Osteocyte (in vitro differentiated cells): ENCODE data around the gene CDC42BPG. TPM values are rescaled to one million over a fixed set of nuclear protein-coding genes. Genes with fewer than 3 reads are reported as not detected.

Experiments used
- DNase-seq: peaks from one replicate; pipeline ENCODE4 v3.0.0; 2021; ENCODE audit warnings: mixed read lengths; ENCODE audit not compliant: unreplicated experiment; ENCODE audit errors: extremely low spot score
- H3K27ac Mint-ChIP-seq: one replicate; pipeline ENCODE4 v1.8.0; 2021; ENCODE audit warnings: mild to moderate bottlenecking, mixed read lengths; ENCODE audit not compliant: unreplicated experiment
- H3K27me3 Mint-ChIP-seq: one replicate; pipeline ENCODE4 v1.8.0; 2021; ENCODE audit warnings: mixed read lengths; ENCODE audit not compliant: unreplicated experiment
- H3K36me3 Mint-ChIP-seq: one replicate; pipeline ENCODE4 v1.8.0; 2021; ENCODE audit warnings: mixed read lengths; ENCODE audit not compliant: unreplicated experiment
- H3K4me1 Mint-ChIP-seq: one replicate; pipeline ENCODE4 v1.8.0; 2021; ENCODE audit warnings: mixed read lengths; ENCODE audit not compliant: unreplicated experiment
- H3K4me3 Mint-ChIP-seq: one replicate; pipeline ENCODE4 v1.8.0; 2021; ENCODE audit warnings: mild to moderate bottlenecking, moderate library complexity, mixed read lengths; ENCODE audit not compliant: unreplicated experiment
- H3K9me3 Mint-ChIP-seq: one replicate; pipeline ENCODE4 v1.8.0; 2021; ENCODE audit warnings: mixed read lengths; ENCODE audit not compliant: unreplicated experiment
- total RNA-seq: library from RNA; stranded (reverse); gene quantifications from 2 replicates; pipeline ENCODE4 v1.2.1, GENCODE V29; 2021
- TF ChIP-seq, protein P1 (sequence below): fragments of 200-600 bp; sonication (generic); IDR thresholded peaks from 2 replicates; pipeline ENCODE4 v1.5.0; 2021; ENCODE audit warnings: antibody characterized with exemption, mild to moderate bottlenecking, moderate library complexity

The CDC42BPG gene
- total RNA-seq, 1 donor from 2014 or later = 1.7 TPM

DNA sequence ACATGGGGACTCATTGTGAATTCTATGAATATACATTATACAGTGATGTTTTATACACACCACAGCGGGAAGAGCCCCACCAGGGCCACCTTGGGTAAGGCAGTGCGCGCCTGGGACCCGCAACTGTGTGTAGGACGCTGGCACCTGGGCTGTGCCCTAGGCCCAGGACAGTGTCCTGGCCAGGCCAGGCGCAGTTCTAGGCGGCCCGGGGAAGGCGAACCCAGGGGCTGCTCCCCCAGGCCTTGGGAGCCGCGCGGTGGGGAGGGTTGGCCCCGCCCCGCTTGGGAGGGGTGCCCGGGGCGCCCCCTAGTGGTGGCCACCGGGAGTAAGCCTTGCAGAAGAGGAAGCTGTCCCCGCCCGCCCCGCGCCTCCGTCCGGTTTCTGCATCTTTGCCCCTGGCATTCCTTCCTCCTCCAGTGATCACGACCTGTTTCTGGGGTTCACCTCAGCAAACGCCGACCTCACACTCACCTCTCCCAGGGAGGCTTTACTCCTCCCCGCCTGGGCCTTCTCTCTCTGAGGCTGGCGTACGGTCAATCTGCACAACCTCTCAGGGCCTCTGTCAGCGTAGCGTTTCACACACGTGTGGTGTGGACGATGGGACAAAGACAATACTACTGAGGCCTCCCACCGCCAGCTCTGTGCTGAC lies 43.4 kb upstream of the CDC42BPG start:
- H3K27me3 Mint-ChIP-seq = no peaks in the 10 kb centered on the region
- peak overlapping the region; percentile 40 for H3K27ac Mint-ChIP-seq
- H3K9me3 Mint-ChIP-seq = no peaks in the 10 kb centered on the region
- H3K36me3 Mint-ChIP-seq = no peaks in the 10 kb centered on the region
- H3K4me1 Mint-ChIP-seq = peaks cover 13% of the 10 kb centered on the region
- H3K4me3 Mint-ChIP-seq = peak overlapping the region; percentile 50
- TF ChIP-seq, protein P1, sequence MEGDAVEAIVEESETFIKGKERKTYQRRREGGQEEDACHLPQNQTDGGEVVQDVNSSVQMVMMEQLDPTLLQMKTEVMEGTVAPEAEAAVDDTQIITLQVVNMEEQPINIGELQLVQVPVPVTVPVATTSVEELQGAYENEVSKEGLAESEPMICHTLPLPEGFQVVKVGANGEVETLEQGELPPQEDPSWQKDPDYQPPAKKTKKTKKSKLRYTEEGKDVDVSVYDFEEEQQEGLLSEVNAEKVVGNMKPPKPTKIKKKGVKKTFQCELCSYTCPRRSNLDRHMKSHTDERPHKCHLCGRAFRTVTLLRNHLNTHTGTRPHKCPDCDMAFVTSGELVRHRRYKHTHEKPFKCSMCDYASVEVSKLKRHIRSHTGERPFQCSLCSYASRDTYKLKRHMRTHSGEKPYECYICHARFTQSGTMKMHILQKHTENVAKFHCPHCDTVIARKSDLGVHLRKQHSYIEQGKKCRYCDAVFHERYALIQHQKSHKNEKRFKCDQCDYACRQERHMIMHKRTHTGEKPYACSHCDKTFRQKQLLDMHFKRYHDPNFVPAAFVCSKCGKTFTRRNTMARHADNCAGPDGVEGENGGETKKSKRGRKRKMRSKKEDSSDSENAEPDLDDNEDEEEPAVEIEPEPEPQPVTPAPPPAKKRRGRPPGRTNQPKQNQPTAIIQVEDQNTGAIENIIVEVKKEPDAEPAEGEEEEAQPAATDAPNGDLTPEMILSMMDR = peak; percentile 97
- DNase-seq = peak; percentile 92

DNA sequence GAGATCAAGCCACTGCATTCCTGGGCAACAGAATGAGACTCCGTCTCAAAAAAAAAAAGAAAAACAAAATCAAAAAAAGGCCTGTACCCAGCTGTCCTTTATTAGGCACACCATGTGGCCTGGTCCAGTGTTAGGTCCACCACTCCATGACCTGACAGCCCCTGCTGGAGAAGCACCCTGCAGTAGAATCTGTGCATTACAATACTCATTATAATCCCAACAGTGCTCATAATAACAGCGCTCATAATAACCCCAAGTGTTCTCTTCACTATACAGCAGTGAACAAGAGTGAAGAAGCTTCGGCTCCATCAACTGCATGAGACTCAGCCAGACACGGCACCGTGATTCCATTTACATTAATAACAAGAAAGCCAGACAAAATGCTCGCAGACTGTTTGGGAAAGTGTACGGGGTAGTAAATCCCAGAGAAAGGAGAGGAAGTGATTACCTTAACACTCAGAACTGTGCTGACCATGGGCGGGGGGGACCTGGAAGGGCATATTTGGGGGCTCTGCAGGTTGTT lies 42.8 kb upstream of the CDC42BPG start:
- TF ChIP-seq, protein P1 = no peak
- H3K27ac Mint-ChIP-seq = peak overlapping the region; percentile 40
- no peak overlapping the region for H3K4me3 Mint-ChIP-seq
- no peak for DNase-seq
- H3K27me3 Mint-ChIP-seq = no peaks in the 10 kb centered on the region
- H3K36me3 Mint-ChIP-seq = no peaks in the 10 kb centered on the region
- peaks cover 14% of the 10 kb centered on the region for H3K4me1 Mint-ChIP-seq
- no peaks in the 10 kb centered on the region for H3K9me3 Mint-ChIP-seq

DNA sequence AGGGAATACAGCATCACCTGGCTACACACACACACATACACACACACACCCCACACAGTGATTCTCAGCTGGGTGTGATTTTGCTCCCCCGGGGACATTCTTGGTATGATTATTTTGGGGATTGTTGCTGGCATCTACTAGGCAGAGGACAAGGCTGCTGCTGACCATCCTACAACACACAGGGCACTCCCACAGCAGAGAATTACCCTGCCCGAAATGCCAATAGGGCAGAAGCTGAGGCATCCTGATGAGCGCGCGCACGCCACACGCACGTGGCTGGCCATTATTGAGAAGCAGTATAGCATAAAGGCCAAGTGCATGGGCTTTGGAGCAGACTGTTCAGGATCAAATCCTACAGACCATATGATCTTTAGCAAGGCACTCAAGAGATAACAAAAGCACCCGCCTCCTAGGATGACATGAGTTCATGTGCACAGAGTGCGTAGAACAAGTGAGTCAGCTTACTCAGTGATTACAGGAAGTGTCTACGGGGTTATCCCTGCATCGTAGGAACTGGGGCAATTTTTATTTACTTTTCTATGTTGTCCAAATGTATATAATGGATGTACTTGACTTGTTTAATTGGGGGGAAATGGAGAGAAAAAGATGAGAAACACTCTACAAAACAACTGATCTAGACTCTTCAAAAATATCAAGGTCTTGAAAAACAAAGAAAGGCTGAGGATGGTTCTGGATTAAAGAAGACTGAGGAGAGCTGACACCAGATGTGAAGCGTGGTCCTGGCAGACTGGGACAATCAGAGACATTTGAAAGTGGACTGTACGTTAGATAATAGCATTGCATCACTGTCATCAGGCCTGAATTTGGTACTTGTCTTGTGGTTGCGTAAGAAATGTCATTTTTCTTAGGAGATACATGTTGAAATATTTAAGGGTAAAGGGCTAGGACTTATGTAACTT lies 41.2 kb upstream of the CDC42BPG start:
- Mint-ChIP-seq H3K4me1 (peaks cover 16% of the 10 kb centered on the region), H3K36me3 (no peaks in the 10 kb centered on the region), H3K4me3 (no peak overlapping the region), H3K27ac (no peak overlapping the region), H3K27me3 (no peaks in the 10 kb centered on the region), H3K9me3 (no peaks in the 10 kb centered on the region)
- TF ChIP-seq, protein P1 = no peak
- DNase-seq = no peak

DNA sequence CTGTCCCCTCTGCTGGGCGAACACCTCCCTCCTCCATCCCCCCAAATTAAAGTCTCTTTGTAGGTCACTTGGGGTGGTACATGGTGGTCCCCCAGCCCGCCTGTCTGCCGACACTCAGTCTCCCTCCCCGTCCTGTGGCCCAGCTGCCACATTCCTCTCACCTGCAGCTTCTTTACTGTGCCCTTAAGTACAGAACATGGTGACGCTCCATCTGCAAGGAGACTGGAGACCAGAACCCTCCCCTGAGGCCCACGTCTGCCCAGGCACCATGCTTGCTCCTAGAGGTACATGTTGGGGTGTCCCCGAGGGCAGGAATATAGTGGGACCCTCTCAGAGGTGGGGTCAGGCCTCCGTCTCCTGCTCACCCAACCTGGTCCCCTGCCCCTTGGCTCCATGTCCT lies 39.6 kb upstream of the CDC42BPG start:
- Mint-ChIP-seq H3K4me3 (no peak overlapping the region), H3K4me1 (peaks cover 23% of the 10 kb centered on the region), H3K9me3 (no peaks in the 10 kb centered on the region)

More for the DNA sequence above, 39.6 kb upstream of the CDC42BPG start:
- DNase-seq = no peak
- H3K27ac Mint-ChIP-seq = no peak overlapping the region
- no peaks in the 10 kb centered on the region for H3K36me3 Mint-ChIP-seq
- TF ChIP-seq, protein P1 = no peak
- H3K27me3 Mint-ChIP-seq = no peaks in the 10 kb centered on the region
